T-helper 17 cell (primary cell): ENCODE measurements around the gene CRADD. TPM values are rescaled to one million over a fixed set of nuclear protein-coding genes. Genes with fewer than 3 reads are reported as not detected.
"Not testable (repeated sequence)": the region's sequence is repeated elsewhere in the genome, so short reads cannot be mapped to it uniquely, and the experiment has no call there.

Experiments used
- ATAC-seq: fragments of 150-1000 bp; cut with Tn5 transposase; 2 replicates; pipeline ENCODE4 v1.10.0; 2021; ENCODE audit warnings: mild to moderate bottlenecking, moderate library complexity
- DNase-seq, 3 donors: peaks; one replicate each; pipeline versions ENCODE4 v3.0.0 to v3.0.0-alpha.2; 2020 to 2021
- H3K9me3 ChIP-seq: one replicate; pipeline ENCODE4 v1.7.0; 2013; ENCODE audit warnings: low read length, mild to moderate bottlenecking; ENCODE audit not compliant: control insufficient read depth, poor library complexity, severe bottlenecking
- H3K27ac Mint-ChIP-seq: one replicate; pipeline ENCODE4 v1.8.0; 2022; ENCODE audit warnings: mild to moderate bottlenecking, moderate library complexity, mixed read lengths
- H3K27me3 Mint-ChIP-seq: one replicate; pipeline ENCODE4 v1.8.0; 2022; ENCODE audit warnings: mixed read lengths
- H3K36me3 Mint-ChIP-seq: one replicate; pipeline ENCODE4 v1.8.0; 2022; ENCODE audit warnings: low read depth, mixed read lengths
- H3K4me1 Mint-ChIP-seq: one replicate; pipeline ENCODE4 v1.8.0; 2022; ENCODE audit warnings: mild to moderate bottlenecking, mixed read lengths
- H3K4me3 Mint-ChIP-seq: one replicate; pipeline ENCODE4 v1.8.0; 2022; ENCODE audit warnings: mild to moderate bottlenecking, moderate library complexity, mixed read lengths
- total RNA-seq, 4 donors: library from RNA in 2 of 4; stranded (reverse) in 2 of 4; gene quantifications; one replicate each; pipeline ENCODE4 v1.2.3 and lab custom pipeline; 2022 to 2026

The CRADD gene
- total RNA-seq, 2 donors from 2014 or later, result 13.0 to 14.4 TPM

- Mint-ChIP-seq H3K27me3 (no peaks in the 10 kb centered on the region), H3K4me3 (no peak overlapping the region), H3K27ac (peak overlapping the region; percentile 5)
Measured at GRCh38 chr12:93798279-93799151, 121.3 kb downstream of the CRADD start.

GRCh38 chr12:93801666-93802065 is 124.5 kb downstream of the CRADD start:
- peaks cover 17% of the 10 kb centered on the region for H3K4me1 Mint-ChIP-seq
- ATAC-seq, H3K27ac Mint-ChIP-seq, H3K4me3 Mint-ChIP-seq, H3K36me3 Mint-ChIP-seq, H3K27me3 Mint-ChIP-seq, DNase-seq, H3K9me3 ChIP-seq: not testable (repeated sequence)

More at GRCh38 chr12:93798279-93799151, 121.3 kb downstream of the CRADD start:
- peaks cover 17% of the 10 kb centered on the region for H3K4me1 Mint-ChIP-seq
- H3K36me3 Mint-ChIP-seq, result no peaks in the 10 kb centered on the region
- no peaks in the 10 kb centered on the region for H3K9me3 ChIP-seq
- no peak for ATAC-seq
- DNase-seq, result no peak

GRCh38 chr12:93802293-93802692 is 125.1 kb downstream of the CRADD start:
- H3K27me3 Mint-ChIP-seq, result no peaks in the 10 kb centered on the region
- no peaks in the 10 kb centered on the region for H3K36me3 Mint-ChIP-seq
- ATAC-seq (no peak), DNase-seq (no peak)
- H3K4me1 Mint-ChIP-seq, result peaks cover 18% of the 10 kb centered on the region
- H3K9me3 ChIP-seq, result no peaks in the 10 kb centered on the region
- H3K27ac Mint-ChIP-seq, result no peak overlapping the region
- H3K4me3 Mint-ChIP-seq, result no peak overlapping the region

GRCh38 chr12:93802698-93803423 is 125.7 kb downstream of the CRADD start:
- H3K9me3 ChIP-seq, result no peaks in the 10 kb centered on the region
- H3K27ac Mint-ChIP-seq, result no peak overlapping the region
- peak overlapping the region; percentile 25 for H3K4me3 Mint-ChIP-seq
- DNase-seq (no peak), ATAC-seq (no peak)
- no peaks in the 10 kb centered on the region for H3K27me3 Mint-ChIP-seq
- no peaks in the 10 kb centered on the region for H3K36me3 Mint-ChIP-seq
- H3K4me1 Mint-ChIP-seq, result peaks cover 20% of the 10 kb centered on the region

GRCh38 chr12:93803424-93803807 is 126.2 kb downstream of the CRADD start:
- H3K9me3 ChIP-seq, result no peaks in the 10 kb centered on the region
- peaks cover 16% of the 10 kb centered on the region for H3K4me1 Mint-ChIP-seq
- no peaks in the 10 kb centered on the region for H3K36me3 Mint-ChIP-seq
- DNase-seq (no peak), ATAC-seq (no peak)
- no peaks in the 10 kb centered on the region for H3K27me3 Mint-ChIP-seq
- peak overlapping the region; percentile 25 for H3K4me3 Mint-ChIP-seq
- H3K27ac Mint-ChIP-seq, result no peak overlapping the region

- H3K4me1 Mint-ChIP-seq, result peaks cover 15% of the 10 kb centered on the region
- H3K36me3 Mint-ChIP-seq, result no peaks in the 10 kb centered on the region
- no peaks in the 10 kb centered on the region for H3K9me3 ChIP-seq
- no peak for DNase-seq
- H3K27ac Mint-ChIP-seq, result no peak overlapping the region
- no peaks in the 10 kb centered on the region for H3K27me3 Mint-ChIP-seq
- no peak overlapping the region for H3K4me3 Mint-ChIP-seq
- ATAC-seq, result no peak
Measured at GRCh38 chr12:93804392-93805179, 127.4 kb downstream of the CRADD start.

- H3K27me3 Mint-ChIP-seq, result no peaks in the 10 kb centered on the region
- DNase-seq (no peak), ATAC-seq (no peak)
- H3K36me3 Mint-ChIP-seq, result no peaks in the 10 kb centered on the region
- no peaks in the 10 kb centered on the region for H3K9me3 ChIP-seq
- no peak overlapping the region for H3K4me3 Mint-ChIP-seq
- H3K27ac Mint-ChIP-seq, result no peak overlapping the region
- peaks cover 15% of the 10 kb centered on the region for H3K4me1 Mint-ChIP-seq
Measured at GRCh38 chr12:93805736-93806141, 128.6 kb downstream of the CRADD start.

GRCh38 chr12:93807354-93807753 is 130.2 kb downstream of the CRADD start:
- Mint-ChIP-seq H3K27me3 (no peaks in the 10 kb centered on the region), H3K27ac (peak overlapping the region; percentile 35), H3K4me1 (peaks cover 16% of the 10 kb centered on the region), H3K36me3 (no peaks in the 10 kb centered on the region), H3K4me3 (no peak overlapping the region)
- DNase-seq (no peak), ATAC-seq (no peak)
- no peaks in the 10 kb centered on the region for H3K9me3 ChIP-seq

GRCh38 chr12:93808169-93808899 is 131.2 kb downstream of the CRADD start:
- no peaks in the 10 kb centered on the region for H3K27me3 Mint-ChIP-seq
- H3K27ac Mint-ChIP-seq, result peak overlapping the region; percentile 35
- peaks cover 7% of the 10 kb centered on the region for H3K4me1 Mint-ChIP-seq
- H3K9me3 ChIP-seq, result no peaks in the 10 kb centered on the region
- DNase-seq (no peak), ATAC-seq (no peak)
- H3K36me3 Mint-ChIP-seq, result no peaks in the 10 kb centered on the region
- no peak overlapping the region for H3K4me3 Mint-ChIP-seq

GRCh38 chr12:93812626-93813025 is 135.5 kb downstream of the CRADD start:
- H3K4me1 Mint-ChIP-seq, result peaks cover 2% of the 10 kb centered on the region
- no peak overlapping the region for H3K4me3 Mint-ChIP-seq
- DNase-seq (no peak), ATAC-seq (no peak)
- H3K27me3 Mint-ChIP-seq, result no peaks in the 10 kb centered on the region
- H3K36me3 Mint-ChIP-seq, result no peaks in the 10 kb centered on the region
- H3K9me3 ChIP-seq, result no peaks in the 10 kb centered on the region
- H3K27ac Mint-ChIP-seq, result no peak overlapping the region

GRCh38 chr12:93813186-93813585 is 136.0 kb downstream of the CRADD start:
- ATAC-seq, result no peak
- DNase-seq, result no peak
- no peak overlapping the region for H3K4me3 Mint-ChIP-seq
- H3K27me3 Mint-ChIP-seq, result no peaks in the 10 kb centered on the region
- H3K9me3 ChIP-seq, result no peaks in the 10 kb centered on the region
- no peak overlapping the region for H3K27ac Mint-ChIP-seq
- H3K4me1 Mint-ChIP-seq, result peaks cover 2% of the 10 kb centered on the region
- no peaks in the 10 kb centered on the region for H3K36me3 Mint-ChIP-seq

- Mint-ChIP-seq H3K27me3 (no peaks in the 10 kb centered on the region), H3K36me3 (no peaks in the 10 kb centered on the region), H3K4me1 (peaks cover 2% of the 10 kb centered on the region), H3K27ac (no peak overlapping the region), H3K4me3 (no peak overlapping the region)
- no peak for DNase-seq
- ATAC-seq, result no peak
- H3K9me3 ChIP-seq, result no peaks in the 10 kb centered on the region
Measured at GRCh38 chr12:93813972-93814821, 137.0 kb downstream of the CRADD start.
